H1 (cell line): ENCODE measurements around the gene HARS2. TPM values are rescaled to one million over a fixed set of nuclear protein-coding genes. Genes with fewer than 3 reads are reported as not detected.

Source experiments
- CBX5 ChIP-seq: fragments of 300-800, 300-1000 bp; sonication (generic); IDR thresholded peaks from 2 replicates; pipeline ENCODE4 v1.7.1; 2016; ENCODE audit warnings: antibody characterized with exemption, low read length, low read depth
- SIN3A ChIP-seq, 2 experiments: IDR thresholded peaks in 1 of 2; conservative IDR thresholded peaks in 1 of 2; 2 replicates each; pipeline ENCODE4 v1.6.1; 2011 to 2012; ENCODE audit warnings: low read length in 2 of 2, improper control_type of control experiment in 1 of 2, low read depth in 1 of 2, mild to moderate bottlenecking in 1 of 2
- TAF1 ChIP-seq: IDR thresholded peaks from 2 replicates; pipeline ENCODE4 v1.6.1; 2011; ENCODE audit warnings: mild to moderate bottlenecking, low read depth, low read length
- polyA plus RNA-seq, 7 experiments: library from polyadenylated mRNA; depleted of rRNA in 3 of 7; stranded (reverse) in 5 of 7; unstranded in 2 of 7; fragments of >200 nt in 5 of 7; fragments of 200-250 nt in 2 of 7; gene quantifications; 1 replicate in 5 of 7; 2 replicates in 1 of 7; 4 replicates in 1 of 7; pipeline versions ENCODE4 v1.2.1 to v1.2.3, GENCODE V29; 2011 to 2013; ENCODE audit warnings: missing spikeins in 2 of 7, mixed read lengths in 2 of 7
- total RNA-seq: library from RNA; stranded (reverse); fragmentation: NEBNext Ultra II Directional; extraction: Animal tissue kit (Norgen Biotek cat#: 25700); gene quantifications from 2 replicates; pipeline ENCODE4 v1.2.1, GENCODE V29; 2021

The HARS2 gene
- total and polyA plus RNA-seq, 2 of the 8 experiments (the other 6 are each of a cell fraction or from before 2014, with no cell fraction given) = 16.1 to 23.1 TPM

DNA sequence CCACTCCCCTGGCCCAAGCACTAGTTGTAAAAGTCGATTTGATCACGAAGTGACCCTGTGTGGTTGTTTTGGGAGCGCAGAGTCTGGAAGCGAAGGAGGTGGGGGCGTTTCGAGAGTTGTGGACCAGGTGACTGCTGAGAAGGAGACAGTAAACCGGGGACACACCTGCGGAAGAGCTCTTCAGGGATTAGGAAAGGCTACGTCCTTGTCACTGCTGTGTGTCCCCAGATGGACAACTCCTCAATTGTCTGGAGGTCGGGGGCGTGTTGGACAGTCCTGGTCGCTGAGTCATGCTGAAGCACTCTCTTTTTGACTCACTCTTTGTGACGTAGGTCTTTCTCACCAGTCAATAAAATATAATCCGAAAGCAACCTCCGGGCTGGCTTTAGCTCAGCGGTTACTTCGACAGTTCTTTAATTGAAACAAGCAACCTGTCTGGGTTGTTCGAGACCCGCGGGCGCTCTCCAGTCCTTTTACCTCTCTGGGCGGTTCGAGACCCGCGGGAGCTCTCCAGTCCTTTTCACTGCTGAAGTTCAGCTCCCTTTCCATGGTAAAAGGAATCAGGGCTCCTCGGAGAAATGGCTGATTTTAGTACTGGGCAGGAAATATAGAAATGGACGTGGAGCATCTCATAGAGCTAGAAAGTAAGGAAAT lies 19.8 kb downstream of the HARS2 start (continued):
- TF ChIP-seq CBX5 (no peak), TAF1 (peak; percentile 34; the same call in 1 of the 2 replicates), SIN3A (conservative IDR thresholded peaks at IDR 0.05 in 1 of 2, IDR thresholded peaks at IDR 0.05 in 1 of 2; ENCODE audit: low read depth in 1 of 2, low read length in 2 of 2) (peak; percentile 70 to 74; a peak in 1 of 4 replicates)
